A549 (cell line): ENCODE measurements around the gene RFPL4AL1. TPM values are rescaled to one million over a fixed set of nuclear protein-coding genes. Genes with fewer than 3 reads are reported as not detected.

Source experiments
- ATAC-seq, 2 experiments: fragments of 200-7000 bp in 1 of 2; fragments of >200 bp in 1 of 2; cut with Nextera tagmentation in 1 of 2; cut with Tn5 transposase in 1 of 2; 3 replicates each; pipeline versions ENCODE4 v1.8.0 to v1.9.1; 2018 to 2020; ENCODE audit warnings: mild to moderate bottlenecking in 1 of 2, moderate library complexity in 1 of 2
- CTCF ChIA-PET: fragments of 300-600 bp; sonication (Branson Sonifier 250); formaldehyde crosslinking; extraction: SDS; loops from one replicate; lab custom pipeline; 2021; ENCODE audit warnings: antibody characterized with exemption, inconsistent platforms; lab: Yijun Ruan, JAX
- POLR2A ChIA-PET: fragments of 350-600 bp; formaldehyde crosslinking; extraction: SDS; loops from one replicate; lab custom pipeline; 2021; ENCODE audit warnings: antibody characterized with exemption, inconsistent platforms; lab: Yijun Ruan, JAX
- DNase-seq, 2 experiments: peaks; one replicate each; pipeline versions ENCODE4 v3.0.0 to v3.0.0-alpha.2; 2011 to 2016; ENCODE audit warnings: low read depth in 1 of 2, low spot score in 1 of 2
- FAIRE-seq: peaks from 2 replicates; lab custom pipeline; 2011; peaks lifted over from hg19 to GRCh38; lab: Jason Lieb, UNC
- H3K27ac ChIP-seq, 2 experiments: fragments of >200 bp; sonication (Bioruptor Twin); formaldehyde crosslinking; 3 replicates each; pipeline ENCODE4 v1.5.1; 2016 to 2017
- H3K4me1 ChIP-seq: fragments of >200 bp; sonication (Bioruptor Twin); formaldehyde crosslinking; 3 replicates; pipeline ENCODE4 v1.6.1; 2016
- H3K4me2 ChIP-seq: fragments of >200 bp; sonication (Bioruptor Twin); formaldehyde crosslinking; 3 replicates; pipeline ENCODE4 v1.6.1; 2016
- H3K4me3 ChIP-seq: fragments of >200 bp; sonication (Bioruptor Twin); formaldehyde crosslinking; 3 replicates; pipeline ENCODE4 v1.5.1; 2016
- H3K9me3 ChIP-seq: fragments of >200 bp; sonication (Bioruptor Twin); formaldehyde crosslinking; 3 replicates; pipeline ENCODE4 v1.6.1; 2016
- CBX8 ChIP-seq: fragments of 200-600 bp; sonication (generic); IDR thresholded peaks from 2 replicates; pipeline ENCODE4 v1.6.1; 2016
- CEBPB ChIP-seq, 2 experiments: fragments of >200 bp in 1 of 2; sonication (Bioruptor Twin) in 1 of 2; formaldehyde crosslinking in 1 of 2; IDR thresholded peaks; 2 replicates each; pipeline ENCODE4 v1.6.1; 2012 to 2016
- EP300 ChIP-seq, 2 experiments: fragments of >200 bp; sonication (Bioruptor Twin); formaldehyde crosslinking; IDR thresholded peaks; 2 replicates in 1 of 2; 3 replicates in 1 of 2; pipeline ENCODE4 v1.6.1; 2016 to 2017
- HEYL ChIP-seq: fragments of 250-450 bp; sonication (Bioruptor Pico); IDR thresholded peaks from 2 replicates; pipeline ENCODE4 v1.8.0; 2021; ENCODE audit warnings: mild to moderate bottlenecking, moderate library complexity
- HMGXB4 ChIP-seq: fragments of 250-450 bp; sonication (Bioruptor Pico); IDR thresholded peaks from 2 replicates; pipeline ENCODE4 v1.5.0; 2021; ENCODE audit warnings: mild to moderate bottlenecking, moderate library complexity, borderline replicate concordance
- JUNB ChIP-seq: fragments of >200 bp; sonication (Bioruptor Twin); formaldehyde crosslinking; IDR thresholded peaks from 2 replicates; pipeline ENCODE4 v1.6.1; 2016
- MAFK ChIP-seq: fragments of 450-650 bp; IDR thresholded peaks from 2 replicates; pipeline ENCODE4 v1.6.1; 2014; ENCODE audit not compliant: partially characterized antibody
- MAZ ChIP-seq: fragments of 150-350 bp; IDR thresholded peaks from 2 replicates; pipeline ENCODE4 v1.6.1; 2014; ENCODE audit warnings: antibody characterized with exemption, low read depth, low read length, borderline replicate concordance
- NPAS2 ChIP-seq: fragments of 250-450 bp; sonication (Bioruptor Pico); IDR thresholded peaks from 2 replicates; pipeline ENCODE4 v1.8.0; 2022; ENCODE audit warnings: mild to moderate bottlenecking, moderate library complexity, borderline replicate concordance
- NR3C1 ChIP-seq: fragments of >200 bp; sonication (Bioruptor Twin); formaldehyde crosslinking; IDR thresholded peaks from 3 replicates; pipeline ENCODE4 v1.6.1; 2017
- POLR2AphosphoS2 ChIP-seq: conservative IDR thresholded peaks from 2 replicates; pipeline ENCODE4 v1.6.1; 2012; ENCODE audit warnings: low read length, improper control_type of control experiment, inconsistent platforms
- RARB ChIP-seq: fragments of 250-450 bp; sonication (Bioruptor Pico); IDR thresholded peaks from 2 replicates; pipeline ENCODE4 v1.8.0; 2021; ENCODE audit warnings: mild to moderate bottlenecking, moderate library complexity
- REST ChIP-seq: fragments of 200-600 bp; sonication (generic); IDR thresholded peaks from 2 replicates; pipeline ENCODE4 v1.6.1; 2016; ENCODE audit warnings: antibody characterized with exemption, mild to moderate bottlenecking, moderate library complexity
- RNF2 ChIP-seq: fragments of 200-600 bp; sonication (generic); IDR thresholded peaks from 2 replicates; pipeline ENCODE4 v1.6.1; 2016; ENCODE audit warnings: low read depth, mild to moderate bottlenecking, antibody characterized with exemption, moderate library complexity, borderline replicate concordance
- SMC3 ChIP-seq: fragments of >200 bp; sonication (Bioruptor Twin); formaldehyde crosslinking; IDR thresholded peaks from 3 replicates; pipeline ENCODE4 v1.6.1; 2018; ENCODE audit warnings: inconsistent platforms
- SREBF2 ChIP-seq: fragments of 450-650 bp; IDR thresholded peaks from 2 replicates; pipeline ENCODE4 v1.6.1; 2014; ENCODE audit warnings: mild to moderate bottlenecking, moderate library complexity
- TFCP2L1 ChIP-seq: fragments of 250-450 bp; sonication (Bioruptor Pico); IDR thresholded peaks from 2 replicates; pipeline ENCODE4 v1.5.0; 2021; ENCODE audit warnings: mild to moderate bottlenecking
- TP53 ChIP-seq: fragments of 250-450 bp; sonication (Bioruptor Pico); IDR thresholded peaks from 2 replicates; pipeline ENCODE4 v1.5.0; 2021; ENCODE audit warnings: mild to moderate bottlenecking, moderate library complexity
- ZC3H11A ChIP-seq: fragments of 450-650 bp; IDR thresholded peaks from 2 replicates; pipeline ENCODE4 v1.6.1; 2014; ENCODE audit warnings: antibody characterized with exemption, mild to moderate bottlenecking
- ZFP36 ChIP-seq: fragments of 450-650 bp; IDR thresholded peaks from 2 replicates; pipeline ENCODE4 v1.6.1; 2014; ENCODE audit warnings: borderline replicate concordance; ENCODE audit not compliant: partially characterized antibody
- ZSCAN20 ChIP-seq: fragments of 250-450 bp; sonication (Bioruptor Pico); IDR thresholded peaks from 2 replicates; pipeline ENCODE4 v1.8.0; 2022; ENCODE audit warnings: mild to moderate bottlenecking, moderate library complexity
- WGBS: methylation state at CpG from one replicate; pipeline ENCODE4 v1.1.6; 2017; ENCODE audit errors: missing lambda C conversion rate; 5-methylcytosine and 5-hydroxymethylcytosine counted together
- polyA plus RNA-seq, 4 experiments: library from polyadenylated mRNA; depleted of rRNA in 3 of 4; stranded (reverse); fragments of >200 nt; fragmentation: RNase III in 1 of 4; extraction: RNeasy Plus Mini Kit Qiagen cat#74134 plus additional on column Dnase treatment in 1 of 4; gene quantifications; 2 replicates in 3 of 4; 3 replicates in 1 of 4; pipeline ENCODE4 v1.2.3, GENCODE V29; 2011 to 2017
- TF ChIP-seq, protein P1 (sequence below): fragments of 250-450 bp; sonication (Bioruptor Pico); IDR thresholded peaks from 2 replicates; pipeline ENCODE4 v1.5.0; 2020; ENCODE audit warnings: low read depth, mild to moderate bottlenecking, moderate library complexity

Gene RFPL4AL1
- polyA plus RNA-seq, 2 of the 4 experiments (the other 2 are of a cell fraction), result not detected

DNA sequence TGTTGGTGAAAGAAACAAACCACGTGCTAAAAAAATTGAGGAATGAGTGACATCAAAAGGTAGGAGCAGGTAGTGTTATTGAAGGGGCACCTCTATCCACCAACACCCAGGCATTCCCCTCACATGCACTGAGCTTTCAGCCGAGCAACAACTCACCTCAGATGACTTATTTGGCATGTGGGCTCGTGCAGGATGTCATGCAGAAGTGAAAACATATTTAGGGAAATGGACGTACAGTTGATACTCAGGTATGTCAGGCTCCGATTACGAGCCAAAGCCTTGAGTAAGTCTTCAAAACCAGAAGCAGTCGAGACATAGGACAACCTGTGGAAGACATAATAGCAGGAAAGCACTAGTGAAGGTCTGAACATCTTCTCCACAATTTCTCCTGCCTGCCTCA lies 32.5 kb downstream of the RFPL4AL1 start:
- no peak overlapping the region for H3K4me2 ChIP-seq
- ChIA-PET CTCF (no interaction called here), POLR2A (no interaction called here)
- DNase-seq (no peak), ATAC-seq (no peak), FAIRE-seq (no peak)
- H3K9me3 ChIP-seq, result peaks cover 14% of the 10 kb centered on the region; the same call in 2 of the 3 replicates
- no peak overlapping the region for H3K27ac ChIP-seq
- H3K4me3 ChIP-seq, result no peak overlapping the region
- WGBS, result 5% methylated on average over 7 of the region's 7 CpGs
- TF ChIP-seq HMGXB4 (no peak), ZFP36 (no peak), RARB (CRISPR knock-in tag) (no peak), RNF2 (no peak), ZC3H11A (no peak), SREBF2 (no peak), ZSCAN20 (no peak), TP53 (CRISPR knock-in tag) (no peak), MAFK (no peak), SMC3 (no peak), CBX8 (no peak), POLR2AphosphoS2 (no peak)
- TF ChIP-seq, protein P1, sequence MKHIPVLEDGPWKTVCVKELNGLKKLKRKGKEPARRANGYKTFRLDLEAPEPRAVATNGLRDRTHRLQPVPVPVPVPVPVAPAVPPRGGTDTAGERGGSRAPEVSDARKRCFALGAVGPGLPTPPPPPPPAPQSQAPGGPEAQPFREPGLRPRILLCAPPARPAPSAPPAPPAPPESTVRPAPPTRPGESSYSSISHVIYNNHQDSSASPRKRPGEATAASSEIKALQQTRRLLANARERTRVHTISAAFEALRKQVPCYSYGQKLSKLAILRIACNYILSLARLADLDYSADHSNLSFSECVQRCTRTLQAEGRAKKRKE (CRISPR knock-in tag), result no peak
- H3K4me1 ChIP-seq, result no peaks in the 10 kb centered on the region

GRCh38 chr19:55802281-55802680 lies 33.4 kb downstream of the RFPL4AL1 start:
- ChIA-PET POLR2A (no interaction called here), CTCF (no interaction called here)
- Histone ChIP-seq H3K27ac (no peak overlapping the region), H3K4me3 (no peak overlapping the region)
- no peak for FAIRE-seq
- DNase-seq, result no peak
- TF ChIP-seq REST, result no peak
- TF ChIP-seq NR3C1, result no peak
- TF ChIP-seq HEYL (CRISPR knock-in tag), result no peak
- TF ChIP-seq MAZ, result no peak
- no peak for TF ChIP-seq ZSCAN20
- no peak for TF ChIP-seq NPAS2 (CRISPR knock-in tag)
- TF ChIP-seq ZFP36, result no peak
- no peak for TF ChIP-seq RNF2
- no peak for TF ChIP-seq TFCP2L1 (CRISPR knock-in tag)
- TF ChIP-seq JUNB, result no peak
- no peak for TF ChIP-seq CEBPB (IDR thresholded peaks at IDR 0.05)
- no peak for TF ChIP-seq EP300 (IDR thresholded peaks at IDR 0.05)
- TF ChIP-seq, all 56 proteins: peak for 0
- no peak overlapping the region for H3K4me2 ChIP-seq
- 3% methylated on average over 2 of the region's 2 CpGs for WGBS
- H3K4me1 ChIP-seq, result no peaks in the 10 kb centered on the region
- H3K9me3 ChIP-seq, result peaks cover 12% of the 10 kb centered on the region; the same call in 2 of the 3 replicates
- ATAC-seq, result no peak
